Tibial nerve (tissue), 3 donors: Measurements from ENCODE around the gene YTHDF1.

Experiments used
- CTCF ChIP-seq, 5 experiments: fragments of 200-600 bp in 3 of 5; fragments of 450-650 bp in 2 of 5; sonication (generic) in 3 of 5; IDR thresholded peaks; one replicate each; pipeline ENCODE4 v1.5.1; 2016 to 2019; ENCODE audit warnings: antibody characterized with exemption in 5 of 5, mild to moderate bottlenecking in 3 of 5, moderate library complexity in 2 of 5
- POLR2A ChIP-seq, 2 donors: fragments of 450-650 bp; IDR thresholded peaks; one replicate each; pipeline ENCODE4 v1.6.1; 2017; ENCODE audit warnings: antibody characterized with exemption in 2 of 2, mild to moderate bottlenecking in 2 of 2, moderate library complexity in 2 of 2

GRCh38 chr20:63225082-63225454 is 9.1 kb upstream of the YTHDF1 start:
- no peak for TF ChIP-seq CTCF (IDR thresholded peaks at IDR 0.05)
- TF ChIP-seq POLR2A (IDR thresholded peaks at IDR 0.05), result no peak
